IPS-18c (cell line): ENCODE measurements around the gene ADAMTSL1.
"Not testable (repeated sequence)": the region's sequence is repeated elsewhere in the genome, so short reads cannot be mapped to it uniquely, and the experiment has no call there.

Experiments
- H3K4me3 ChIP-seq: 2 replicates; pipeline ENCODE4 v1.7.0; 2013; ENCODE audit warnings: low read depth, mild to moderate bottlenecking, low read length, moderate library complexity; ENCODE audit not compliant: insufficient read depth
- H3K9me3 ChIP-seq: one replicate; pipeline ENCODE4 v1.6.1; 2013; ENCODE audit warnings: mild to moderate bottlenecking, low read length, moderate library complexity; ENCODE audit not compliant: control insufficient read depth, insufficient read depth

Gene ADAMTSL1

DNA sequence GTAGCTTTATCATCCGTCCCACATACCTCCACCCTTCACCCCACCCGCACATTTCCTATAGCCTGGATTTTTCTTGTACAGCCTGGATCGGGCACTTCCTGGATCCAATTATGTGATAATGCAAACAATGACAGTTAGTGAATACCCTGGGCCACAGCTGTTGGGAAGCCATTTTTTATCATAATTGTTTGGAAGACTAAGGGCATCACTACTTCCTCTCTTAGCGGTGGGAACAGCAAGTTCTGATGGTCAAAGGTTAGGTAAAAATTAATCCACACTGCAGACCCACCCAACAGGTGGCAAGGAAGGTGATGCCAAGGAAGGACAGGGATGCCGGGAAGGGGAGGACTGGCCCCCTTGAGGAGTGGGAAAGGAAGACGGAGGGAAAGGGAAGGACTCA, 375.3 kb downstream of the ADAMTSL1 start:
- Histone ChIP-seq H3K4me3 (no peak overlapping the region), H3K9me3 (peaks cover 7% of the 10 kb centered on the region)

DNA sequence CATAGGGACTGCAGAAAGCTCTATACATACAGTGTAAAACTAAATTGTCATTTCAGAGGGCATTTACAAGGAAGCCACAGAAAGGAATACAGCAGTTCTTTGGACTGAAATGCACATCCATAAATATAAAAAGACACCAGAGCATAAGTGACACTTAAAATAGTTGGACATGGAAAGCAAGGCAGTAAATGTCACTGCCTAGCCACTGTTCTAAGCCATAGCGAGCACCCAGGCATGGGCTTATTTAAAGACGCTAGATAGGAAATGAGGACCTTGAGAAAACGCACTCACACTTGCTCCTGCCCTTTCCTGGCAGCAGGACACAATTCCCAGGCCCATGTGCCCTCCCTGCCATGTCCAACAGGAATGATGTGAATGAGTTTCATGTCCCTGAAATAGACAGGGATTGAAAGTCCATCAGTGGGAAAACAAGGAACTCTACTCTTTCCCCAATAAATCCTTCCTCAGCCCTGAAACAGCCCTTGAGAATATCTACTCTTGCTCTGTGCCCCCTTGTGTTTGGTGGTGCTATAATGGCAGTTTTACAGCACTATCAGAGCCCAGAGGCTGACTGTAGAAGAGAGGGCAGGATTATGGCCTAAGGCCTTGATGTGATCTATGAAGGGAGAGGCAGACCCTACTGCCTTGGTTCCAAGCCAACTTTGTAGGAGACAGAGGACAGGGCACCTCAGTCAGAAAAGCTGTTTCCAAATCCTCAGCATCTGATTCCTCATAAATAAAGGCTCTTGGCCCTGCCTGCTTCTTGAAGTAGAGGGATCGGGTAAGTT, 376.1 kb downstream of the ADAMTSL1 start:
- Histone ChIP-seq H3K9me3 (peaks cover 4% of the 10 kb centered on the region), H3K4me3 (no peak overlapping the region)

DNA sequence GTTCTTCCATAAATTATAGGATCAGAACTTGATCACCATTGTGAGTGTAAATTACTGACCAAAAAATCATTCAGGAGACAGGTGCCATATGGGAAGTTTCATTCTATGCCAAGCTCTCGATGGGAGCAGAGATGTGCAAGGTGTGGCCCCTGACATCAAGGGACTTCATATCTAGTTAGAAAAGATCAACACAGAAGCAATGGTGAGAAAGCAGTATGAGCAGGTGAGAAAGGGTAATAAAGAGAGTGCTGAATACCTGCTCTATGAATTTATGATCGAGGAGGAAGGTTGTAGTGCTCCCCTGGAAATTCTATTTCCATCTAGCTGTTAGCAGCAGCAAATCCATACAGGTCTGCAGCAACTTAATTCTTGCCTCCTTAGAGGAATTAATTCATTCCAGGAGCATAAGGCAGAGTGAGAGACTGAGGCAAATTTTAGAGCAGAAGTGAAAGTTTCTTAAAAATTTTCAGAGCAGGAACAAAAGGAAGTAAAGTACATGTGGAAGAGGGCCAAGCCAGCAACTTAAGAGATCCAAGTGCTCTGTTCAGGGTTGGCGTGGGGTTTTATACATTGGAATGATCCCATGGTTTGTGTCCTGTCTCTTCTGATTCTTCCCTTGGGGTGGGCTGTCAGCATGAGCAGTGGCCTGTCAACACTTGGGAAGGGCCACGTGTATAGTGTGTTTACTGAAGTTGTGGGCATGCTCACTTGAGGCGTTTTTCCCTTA, 377.3 kb downstream of the ADAMTSL1 start:
- H3K4me3 ChIP-seq, result no peak overlapping the region
- H3K9me3 ChIP-seq, result no peaks in the 10 kb centered on the region

DNA sequence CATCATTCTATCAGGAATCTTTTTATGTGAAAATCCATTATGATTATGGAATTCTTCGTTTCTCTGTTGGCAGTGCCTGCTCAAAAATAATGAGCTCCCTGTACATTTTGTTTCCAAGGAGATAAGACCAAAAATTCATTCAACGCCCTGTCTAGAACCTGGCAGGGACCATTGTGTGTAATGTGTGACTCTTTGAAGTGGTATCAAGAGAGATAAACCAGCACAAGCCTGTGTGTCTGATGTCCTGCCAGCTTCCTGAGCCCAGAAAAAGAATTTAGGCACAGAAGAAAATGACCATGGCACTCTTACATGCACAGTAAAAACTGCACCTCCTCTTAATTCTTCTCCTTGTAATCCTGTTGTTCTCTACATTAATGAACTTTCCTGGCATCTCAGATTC, 381.7 kb downstream of the ADAMTSL1 start:
- no peak overlapping the region for H3K4me3 ChIP-seq
- no peaks in the 10 kb centered on the region for H3K9me3 ChIP-seq

DNA sequence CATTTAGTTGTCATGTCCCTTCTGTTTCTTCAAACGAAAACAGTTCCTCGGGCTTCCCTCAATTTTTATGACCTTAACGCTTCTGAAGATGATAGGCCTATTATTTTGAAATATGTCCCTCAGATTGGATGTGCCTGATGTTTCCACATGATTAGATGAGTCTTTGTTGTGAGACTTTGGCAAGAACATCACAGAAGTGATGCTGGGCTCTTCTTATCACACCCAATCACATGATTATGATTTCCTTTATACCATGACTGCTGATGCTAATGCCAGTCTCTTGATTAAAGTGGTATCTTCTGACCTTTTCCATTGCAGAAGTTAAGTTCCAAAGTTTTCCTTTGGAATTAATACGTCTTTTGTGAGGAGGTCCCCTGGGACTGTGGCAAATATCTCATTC, 383.4 kb downstream of the ADAMTSL1 start:
- Histone ChIP-seq H3K4me3 (no peak overlapping the region), H3K9me3 (no peaks in the 10 kb centered on the region)

DNA sequence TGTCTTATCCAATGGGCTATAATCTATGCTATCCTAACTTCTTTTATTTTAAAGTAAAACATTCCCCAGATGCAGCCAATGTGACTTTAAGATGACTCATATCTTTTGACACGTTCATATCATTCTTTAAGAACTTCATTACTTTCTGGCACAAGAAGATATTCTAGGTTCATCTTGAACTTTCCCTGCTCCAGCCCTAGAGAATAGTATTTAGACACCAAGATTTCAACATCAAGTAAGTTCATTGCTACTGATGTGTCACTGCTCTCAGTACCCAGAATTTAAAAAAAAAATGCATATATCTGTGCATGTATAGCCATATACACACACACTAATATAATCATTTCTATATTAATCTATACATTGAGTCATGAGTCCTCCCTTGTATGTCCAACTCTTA, 383.8 kb downstream of the ADAMTSL1 start:
- Histone ChIP-seq H3K9me3 (no peaks in the 10 kb centered on the region), H3K4me3 (no peak overlapping the region)

DNA sequence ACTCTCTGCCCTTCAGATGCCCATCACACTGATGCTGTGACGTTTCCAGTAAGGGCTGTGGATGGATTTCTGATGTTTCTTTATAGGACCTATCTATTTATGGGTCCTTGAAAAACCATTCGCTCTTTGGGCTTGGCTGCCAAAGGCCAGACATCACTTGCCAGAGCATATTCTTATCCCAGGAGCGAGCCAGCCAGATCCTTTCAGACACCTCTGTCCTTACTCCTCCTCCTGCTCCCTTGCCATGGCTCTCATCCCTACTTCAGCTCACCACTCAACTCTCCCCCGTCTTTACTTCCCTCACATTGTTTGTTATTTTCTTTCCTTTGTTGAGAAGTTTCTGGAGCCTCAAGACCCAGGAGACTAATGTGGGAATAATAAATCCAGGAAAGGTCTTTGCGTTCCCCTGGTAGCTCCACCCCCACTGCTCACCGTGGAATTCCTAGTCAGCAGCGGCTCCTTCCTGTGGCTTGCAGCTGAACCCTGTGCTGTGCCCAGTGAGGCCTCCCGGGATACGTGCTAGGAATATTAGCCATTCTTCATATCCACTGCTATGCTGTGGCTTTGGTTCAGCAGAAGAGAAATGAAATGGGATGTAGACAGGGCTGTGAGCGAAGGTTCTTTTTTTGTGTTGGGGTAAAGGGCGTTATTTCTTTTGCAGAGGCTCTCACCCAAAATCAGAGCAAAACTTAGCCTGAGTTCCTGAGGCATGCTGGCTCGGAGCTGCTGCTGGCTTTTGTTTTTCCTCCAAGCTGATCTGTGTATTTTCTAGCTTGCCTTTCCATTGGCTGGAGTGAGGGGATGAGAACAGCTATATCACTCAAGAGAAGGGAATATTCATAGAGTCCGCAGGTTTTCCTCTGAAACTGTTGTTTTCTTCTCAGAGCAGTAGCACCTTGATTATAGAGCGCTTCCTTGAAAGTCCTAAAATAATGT, 387.9 kb downstream of the ADAMTSL1 start:
- Histone ChIP-seq H3K4me3 (no peak overlapping the region), H3K9me3 (no peaks in the 10 kb centered on the region)

DNA sequence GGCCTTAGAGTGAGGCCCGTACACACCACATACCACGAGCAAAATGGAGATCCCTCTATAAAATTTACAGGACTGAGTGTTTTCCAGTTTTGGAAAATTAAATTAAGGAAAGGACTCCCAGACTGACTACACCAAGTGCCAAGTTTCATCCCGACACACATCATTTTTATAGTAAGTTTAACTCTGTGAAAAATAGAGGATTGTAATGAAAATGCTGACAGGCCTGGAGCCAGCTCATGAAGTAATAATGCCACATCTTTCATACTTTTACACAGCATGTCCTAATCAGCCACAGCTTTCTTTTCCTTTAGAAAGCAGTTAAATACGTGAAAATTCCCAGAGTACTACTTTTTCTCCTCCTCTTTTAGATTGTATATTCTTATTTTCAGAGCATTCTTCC, 389.8 kb downstream of the ADAMTSL1 start:
- no peak overlapping the region for H3K4me3 ChIP-seq
- no peaks in the 10 kb centered on the region for H3K9me3 ChIP-seq

DNA sequence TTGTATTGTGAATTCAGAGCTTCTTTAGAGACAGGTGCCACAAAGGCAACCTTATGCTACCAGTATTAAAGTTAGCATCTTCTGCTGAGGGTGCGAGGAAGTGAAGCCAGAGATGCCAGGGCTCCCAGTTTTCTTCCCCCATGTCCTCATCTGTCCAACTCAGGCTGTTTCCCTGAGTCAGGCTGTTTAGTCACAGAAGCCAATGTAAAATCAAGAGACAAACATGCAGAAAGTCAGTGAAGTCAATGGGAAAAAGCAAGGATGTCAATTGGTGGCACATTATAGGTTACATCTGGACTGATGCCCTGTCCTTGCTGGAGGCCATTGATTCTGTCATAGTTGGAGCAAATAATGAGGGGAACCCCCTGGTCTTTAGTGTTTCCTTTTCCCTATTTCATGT, 390.6 kb downstream of the ADAMTSL1 start:
- H3K4me3 ChIP-seq, result no peak overlapping the region
- no peaks in the 10 kb centered on the region for H3K9me3 ChIP-seq

DNA sequence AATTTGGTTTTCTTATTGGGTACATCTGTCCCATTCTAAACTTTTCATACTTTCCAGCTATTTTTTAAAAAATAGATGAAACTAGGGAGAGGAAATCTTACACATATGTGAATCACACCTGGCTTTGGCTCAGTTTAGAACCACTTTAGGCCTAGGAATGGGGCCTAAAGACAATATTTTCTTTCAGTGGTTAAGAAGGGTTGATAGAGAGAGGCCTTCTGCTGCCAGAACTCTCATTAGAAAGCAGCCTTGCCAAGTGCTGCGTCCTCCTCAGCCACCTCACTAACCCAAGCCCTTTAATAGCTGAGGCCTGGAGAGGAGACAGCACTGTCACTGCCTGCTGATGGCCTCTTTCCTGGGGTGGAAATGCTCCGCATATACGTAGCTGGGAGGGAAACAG, 391.6 kb downstream of the ADAMTSL1 start:
- H3K9me3 ChIP-seq, result no peaks in the 10 kb centered on the region
- no peak overlapping the region for H3K4me3 ChIP-seq

DNA sequence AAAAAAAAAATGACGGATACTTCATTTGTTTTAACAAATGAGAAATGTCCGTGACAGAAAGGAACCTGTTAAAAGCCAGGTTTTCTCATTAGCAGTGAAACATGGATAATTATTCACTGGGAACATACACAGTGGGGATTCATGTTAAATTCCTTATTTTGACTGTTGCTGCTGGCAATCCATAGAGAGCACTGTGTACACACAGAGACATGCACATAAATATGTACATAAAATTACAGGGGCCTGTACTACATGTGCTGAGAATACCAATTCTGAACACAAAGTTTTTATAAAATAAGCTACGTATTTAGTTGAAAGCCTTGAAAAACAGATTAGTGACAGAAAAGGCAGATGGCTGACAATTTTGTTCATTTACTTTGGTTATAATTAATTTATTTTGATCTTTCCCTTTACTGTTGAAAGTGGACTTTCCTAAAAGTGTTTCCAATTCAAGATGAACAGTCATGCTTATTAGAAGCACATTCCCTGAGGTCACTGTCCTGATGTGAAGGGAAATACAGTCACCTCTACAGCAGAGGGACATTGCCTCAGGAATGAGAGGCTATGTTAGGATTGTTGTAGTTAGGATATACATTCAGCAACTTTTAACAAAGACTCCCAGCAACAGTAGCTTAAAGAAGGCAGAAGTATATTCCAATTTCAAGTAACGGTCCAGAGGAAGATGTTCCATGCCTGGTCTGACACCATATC, 392.3 kb downstream of the ADAMTSL1 start:
- H3K9me3 ChIP-seq, result no peaks in the 10 kb centered on the region

DNA sequence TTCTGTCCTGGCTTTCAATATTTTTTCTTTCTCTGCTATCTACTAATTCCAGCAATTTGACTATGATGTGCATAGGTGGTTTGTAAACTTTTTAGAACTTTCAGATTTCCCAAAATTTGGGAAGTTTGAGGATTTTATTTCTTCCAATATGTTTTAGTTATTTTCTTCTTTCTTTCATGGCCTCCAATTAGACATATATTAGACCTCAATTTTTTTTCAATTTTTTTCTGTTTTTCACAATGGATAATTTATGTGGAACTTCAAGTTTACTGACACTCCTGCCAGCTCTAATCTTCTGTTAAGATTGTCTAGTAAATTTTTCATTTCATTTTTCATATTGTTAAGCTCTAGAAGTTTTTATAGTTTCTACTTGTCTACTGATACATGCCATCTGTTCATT, 395.8 kb downstream of the ADAMTSL1 start:
- Histone ChIP-seq H3K9me3 (no peaks in the 10 kb centered on the region), H3K4me3 (no peak overlapping the region)

More for the DNA sequence above, 392.3 kb downstream of the ADAMTSL1 start:
- H3K4me3 ChIP-seq, result no peak overlapping the region

DNA sequence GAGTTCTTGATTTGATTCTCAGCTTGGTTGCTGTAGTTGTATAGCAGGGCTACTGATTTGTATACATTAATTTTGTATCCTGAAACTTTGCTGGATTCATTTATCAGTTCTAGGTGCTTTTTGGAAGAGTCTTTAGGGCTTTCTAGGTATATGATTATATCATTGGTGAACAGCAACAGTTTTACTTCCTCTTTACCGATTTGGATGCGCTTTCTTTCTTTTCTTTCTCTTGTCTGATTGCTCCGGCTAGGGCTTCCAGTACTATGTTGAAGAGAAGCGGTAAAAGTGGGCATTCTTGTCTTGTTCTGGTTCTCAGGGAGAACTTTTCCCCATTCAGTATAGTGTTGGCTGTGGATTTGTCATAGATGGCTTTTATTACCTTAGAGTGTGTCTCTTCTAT, 400.1 kb downstream of the ADAMTSL1 start:
- no peak overlapping the region for H3K4me3 ChIP-seq
- H3K9me3 ChIP-seq, result no peaks in the 10 kb centered on the region

DNA sequence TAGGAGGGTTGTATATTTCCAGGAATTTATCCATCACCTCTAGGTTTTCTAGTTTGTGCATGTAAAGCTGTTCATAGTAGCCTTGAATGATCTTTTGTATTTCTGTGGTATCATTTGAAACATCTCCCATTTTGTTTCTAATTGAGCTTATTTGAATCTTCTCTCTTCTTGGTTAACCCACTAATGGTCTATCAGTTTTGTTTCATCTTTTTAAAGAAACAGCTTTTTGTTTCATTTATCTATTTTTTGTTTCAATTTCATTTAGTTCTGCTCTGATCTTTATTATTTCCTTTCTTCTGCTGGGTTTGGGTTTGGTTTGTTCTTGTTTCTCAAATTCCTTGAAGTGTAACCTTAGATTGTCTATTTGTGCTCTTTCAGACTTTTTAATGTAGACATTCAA, 401.0 kb downstream of the ADAMTSL1 start:
- H3K4me3 ChIP-seq, H3K9me3 ChIP-seq: not testable (repeated sequence)

DNA sequence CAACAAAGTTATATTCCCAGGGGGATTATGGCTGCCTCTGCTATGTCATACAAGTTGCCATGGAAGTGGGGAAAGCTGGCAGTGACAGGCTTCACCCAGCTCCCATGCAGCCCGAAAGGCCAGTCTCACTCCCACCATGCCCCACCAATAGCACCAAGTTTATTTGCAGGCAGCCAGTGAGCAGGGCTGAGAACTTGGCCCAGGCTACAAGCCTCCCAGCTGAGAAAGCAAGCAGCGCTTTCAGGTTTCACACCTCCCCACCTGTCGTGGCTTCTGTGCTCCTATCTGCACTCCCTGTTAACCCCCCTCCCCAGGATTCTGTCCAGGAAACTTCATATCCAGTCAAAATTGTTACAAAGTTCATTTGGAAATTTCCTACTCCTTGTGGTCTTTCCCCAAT, 404.0 kb downstream of the ADAMTSL1 start:
- H3K4me3 ChIP-seq, result no peak overlapping the region
- no peaks in the 10 kb centered on the region for H3K9me3 ChIP-seq

DNA sequence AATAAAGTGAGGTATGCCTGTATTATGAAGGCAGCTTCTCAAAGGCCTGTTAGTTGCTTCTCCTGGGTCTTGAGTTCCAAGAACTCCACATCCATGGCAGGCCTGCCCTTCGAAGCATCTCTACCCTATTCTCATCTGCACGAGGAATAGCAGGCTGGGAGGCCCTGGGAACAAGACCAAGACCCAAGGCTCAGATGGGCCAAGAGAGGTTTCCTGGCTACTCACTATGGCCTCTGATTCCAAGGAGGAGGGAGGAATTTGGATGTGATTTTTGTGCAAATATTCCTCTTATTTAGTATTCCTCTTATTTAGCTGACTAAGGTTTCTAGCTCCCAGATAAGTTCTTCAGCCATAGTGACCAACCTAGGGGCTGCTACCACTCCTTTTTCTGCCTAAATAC, 407.8 kb downstream of the ADAMTSL1 start:
- Histone ChIP-seq H3K4me3 (no peak overlapping the region), H3K9me3 (peaks cover 2% of the 10 kb centered on the region)

DNA sequence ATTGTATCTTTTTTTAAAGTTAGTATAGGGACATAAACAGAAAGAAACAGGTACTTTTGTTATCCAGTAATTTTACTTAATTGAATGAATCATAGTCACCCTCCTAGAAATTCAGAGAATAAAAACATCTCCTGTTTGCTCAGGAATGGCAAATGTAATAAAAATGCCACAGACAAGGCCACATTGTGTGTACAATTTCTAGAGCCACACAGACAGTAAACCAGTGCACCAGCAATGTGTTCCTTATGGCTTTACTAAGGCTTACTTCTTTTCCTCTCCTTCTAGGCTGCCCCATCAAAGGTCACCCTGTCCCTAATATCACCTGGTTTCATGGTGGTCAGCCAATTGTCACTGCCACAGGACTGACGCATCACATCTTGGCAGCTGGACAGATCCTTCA, 413.6 kb downstream of the ADAMTSL1 start:
- no peak overlapping the region for H3K4me3 ChIP-seq
- peaks cover 2% of the 10 kb centered on the region for H3K9me3 ChIP-seq
